H1 (cell line): ENCODE results near the gene RASGRP3. TPM values are rescaled to one million over a fixed set of nuclear protein-coding genes. Genes with fewer than 3 reads are reported as not detected.

Experiments used
- CTCF ChIA-PET: fragments of 300-600 bp; sonication (Branson Sonifier 250); formaldehyde crosslinking; loops from one replicate; lab custom pipeline; 2021; ENCODE audit not compliant: partially characterized antibody; lab: Charles Lee
- POLR2A ChIA-PET: fragments of 300-600 bp; sonication (Branson Sonifier 250); formaldehyde crosslinking; loops from one replicate; lab custom pipeline; 2021; ENCODE audit warnings: inconsistent platforms; ENCODE audit not compliant: partially characterized antibody; lab: Charles Lee
- DNase-seq, 2 experiments: peaks; one replicate each; pipeline versions ENCODE4 v3.0.0 to v3.0.0-alpha.2; 2010 to 2022; ENCODE audit warnings: low spot score in 2 of 2, low read depth in 1 of 2, mixed read lengths in 1 of 2
- FAIRE-seq: peaks from 2 replicates; lab custom pipeline; 2011; peaks lifted over from hg19 to GRCh38; lab: Jason Lieb, UNC
- H2AFZ ChIP-seq: 2 replicates; pipeline ENCODE4 v1.8.1; 2012; ENCODE audit warnings: low read length, inconsistent platforms
- H2AK5ac ChIP-seq: 2 replicates; pipeline ENCODE4 v1.6.1; 2013; ENCODE audit warnings: low read depth, low read length
- H2BK120ac ChIP-seq: replicated peaks from 2 replicates; pipeline ENCODE3; 2013; ENCODE audit warnings: low read depth, low read length, inconsistent platforms
- H2BK12ac ChIP-seq: 2 replicates; pipeline ENCODE4 v1.6.1; 2013; ENCODE audit warnings: low read depth, low read length
- H2BK15ac ChIP-seq: 2 replicates; pipeline ENCODE4 v1.6.1; 2013; ENCODE audit warnings: low read length
- H2BK20ac ChIP-seq: 2 replicates; pipeline ENCODE4 v1.6.1; 2013; ENCODE audit warnings: low read length
- H2BK5ac ChIP-seq: 2 replicates; pipeline ENCODE4 v1.6.1; 2013; ENCODE audit warnings: low read depth, low read length
- H3K14ac ChIP-seq: 2 replicates; pipeline ENCODE4 v1.6.1; 2013; ENCODE audit warnings: inconsistent platforms; ENCODE audit not compliant: insufficient read length
- H3K18ac ChIP-seq: 2 replicates; pipeline ENCODE4 v1.6.1; 2013; ENCODE audit warnings: low read length; ENCODE audit errors: extremely low read depth
- H3K23ac ChIP-seq: 2 replicates; pipeline ENCODE4 v1.6.1; 2013; ENCODE audit warnings: inconsistent platforms; ENCODE audit not compliant: insufficient read length
- H3K23me2 ChIP-seq: 2 replicates; pipeline ENCODE4 v1.6.1; 2013; ENCODE audit warnings: low read depth, low read length
- H3K27ac ChIP-seq: 2 replicates; pipeline ENCODE4 v1.6.1; 2011; ENCODE audit warnings: low read depth, low read length, inconsistent platforms
- H3K27me3 ChIP-seq, 4 experiments: replicated peaks in 1 of 4; 1 replicate in 1 of 4; 2 replicates in 3 of 4; pipeline versions ENCODE4 v1.6.1 to v1.8.1; 2011 to 2013; ENCODE audit warnings: low read length in 3 of 4, mild to moderate bottlenecking in 3 of 4, inconsistent platforms in 2 of 4, mixed read lengths in 2 of 4, moderate library complexity in 1 of 4; ENCODE audit not compliant: control insufficient read depth in 3 of 4, insufficient read depth in 3 of 4; ENCODE audit errors: extremely low read depth in 1 of 4
- H3K36me3 ChIP-seq, 4 experiments: 2 replicates each; pipeline versions ENCODE4 v1.6.1 to v1.8.1; 2011 to 2013; ENCODE audit warnings: mild to moderate bottlenecking in 4 of 4, low read length in 3 of 4, moderate library complexity in 2 of 4, control low read depth in 1 of 4, inconsistent platforms in 1 of 4; ENCODE audit not compliant: insufficient read depth in 4 of 4, control insufficient read depth in 2 of 4
- H3K4ac ChIP-seq: replicated peaks from 2 replicates; pipeline ENCODE3; 2013; ENCODE audit warnings: low read length, low read depth, mixed read lengths, inconsistent platforms; ENCODE audit not compliant: insufficient read length
- H3K4me1 ChIP-seq, 4 experiments: replicated peaks in 1 of 4; 1 replicate in 1 of 4; 2 replicates in 3 of 4; pipeline versions ENCODE4 v1.6.1 to v1.8.1; 2011 to 2013; ENCODE audit warnings: low read length in 3 of 4, inconsistent platforms in 2 of 4, mixed read lengths in 1 of 4; ENCODE audit not compliant: insufficient read depth in 4 of 4, control insufficient read depth in 3 of 4
- H3K4me2 ChIP-seq, 2 experiments: 2 replicates each; pipeline versions ENCODE4 v1.6.1 to v1.8.1; 2011 to 2013; ENCODE audit warnings: low read depth in 2 of 2, low read length in 2 of 2, control low read depth in 1 of 2, inconsistent platforms in 1 of 2, mild to moderate bottlenecking in 1 of 2; ENCODE audit not compliant: insufficient read depth in 1 of 2
- H3K4me3 ChIP-seq, 4 experiments: fragments of 200-600, 300-600 bp in 1 of 4; sonication (generic), shearing (Covaris generic), sonication (Bioruptor Twin) in 1 of 4; 2 replicates each; pipeline versions ENCODE4 v1.5.1 to v1.8.1; 2011 to 2016; ENCODE audit warnings: low read length in 4 of 4, low read depth in 3 of 4, control low read depth in 2 of 4, inconsistent platforms in 2 of 4, mild to moderate bottlenecking in 2 of 4, mixed read lengths in 1 of 4, moderate library complexity in 1 of 4; ENCODE audit not compliant: insufficient read depth in 2 of 4; ENCODE audit errors: extremely low read depth in 1 of 4
- H3K56ac ChIP-seq: replicated peaks from 2 replicates; pipeline ENCODE3; 2013; ENCODE audit warnings: low read depth, mild to moderate bottlenecking, mixed read lengths, low read length, inconsistent platforms; ENCODE audit not compliant: insufficient read length
- H3K79me1 ChIP-seq: 2 replicates; pipeline ENCODE4 v1.6.1; 2013; ENCODE audit warnings: low read depth, low read length, control low read depth
- H3K79me2 ChIP-seq, 2 experiments: 2 replicates each; pipeline versions ENCODE4 v1.6.1 to v1.8.1; 2012 to 2013; ENCODE audit warnings: low read length in 2 of 2, mild to moderate bottlenecking in 2 of 2, inconsistent platforms in 1 of 2; ENCODE audit not compliant: insufficient read depth in 2 of 2, control insufficient read depth in 1 of 2
- H3K9ac ChIP-seq, 4 experiments: replicated peaks in 1 of 4; 1 replicate in 1 of 4; 2 replicates in 3 of 4; pipeline versions ENCODE4 v1.6.1 to v1.8.1; 2011 to 2013; ENCODE audit warnings: low read depth in 3 of 4, low read length in 3 of 4, control low read depth in 2 of 4, mild to moderate bottlenecking in 2 of 4, moderate library complexity in 2 of 4, inconsistent platforms in 1 of 4; ENCODE audit errors: extremely low read depth in 1 of 4
- H3K9me3 ChIP-seq, 2 experiments: 2 replicates each; pipeline versions ENCODE4 v1.6.1 to v1.8.1; 2012 to 2013; ENCODE audit warnings: mild to moderate bottlenecking in 2 of 2, moderate library complexity in 2 of 2, control low read depth in 1 of 2, inconsistent platforms in 1 of 2, low read depth in 1 of 2, low read length in 1 of 2, mixed read lengths in 1 of 2; ENCODE audit not compliant: insufficient read depth in 2 of 2
- H4K20me1 ChIP-seq, 2 experiments: replicated peaks in 1 of 2; 2 replicates each; pipeline versions ENCODE3 to v1.8.1; 2011 to 2013; ENCODE audit warnings: inconsistent platforms in 2 of 2, low read length in 2 of 2, mild to moderate bottlenecking in 1 of 2; ENCODE audit not compliant: insufficient read depth in 2 of 2, control insufficient read depth in 1 of 2
- H4K5ac ChIP-seq: 2 replicates; pipeline ENCODE4 v1.6.1; 2013; ENCODE audit warnings: low read length, low read depth, mixed read lengths, inconsistent platforms; ENCODE audit not compliant: insufficient read length
- H4K8ac ChIP-seq: 2 replicates; pipeline ENCODE4 v1.8.0; 2013; ENCODE audit warnings: mild to moderate bottlenecking, moderate library complexity, low read length, inconsistent platforms; ENCODE audit not compliant: insufficient read depth; ENCODE audit errors: extremely low read depth
- H4K91ac ChIP-seq: replicated peaks from 2 replicates; pipeline ENCODE3; 2013; ENCODE audit warnings: low read length, mixed read lengths, inconsistent platforms; ENCODE audit not compliant: insufficient read length
- ATF2 ChIP-seq: IDR thresholded peaks from 2 replicates; pipeline ENCODE4 v1.6.1; 2012; ENCODE audit warnings: low read length, inconsistent platforms
- BCL11A ChIP-seq, 2 experiments: IDR thresholded peaks; one replicate each; pipeline ENCODE4 v1.6.1; 2011; ENCODE audit warnings: low read depth in 2 of 2, low read length in 2 of 2, mild to moderate bottlenecking in 2 of 2
- BRCA1 ChIP-seq: IDR thresholded peaks from 2 replicates; pipeline ENCODE4 v1.6.1; 2012; ENCODE audit warnings: low read depth, low read length, improper control_type of control experiment
- E2F6 ChIP-seq: IDR thresholded peaks from 2 replicates; pipeline ENCODE4 v1.6.1; 2012; ENCODE audit warnings: inconsistent platforms
- EZH2 ChIP-seq: fragments of 200-600 bp; sonication (generic); IDR thresholded peaks from 2 replicates; pipeline ENCODE4 v1.7.1; 2012; ENCODE audit warnings: low read depth, mild to moderate bottlenecking, moderate library complexity, low read length, inconsistent platforms; ENCODE audit not compliant: severe bottlenecking
- POLR2A ChIP-seq, 2 experiments: IDR thresholded peaks; 1 replicate in 1 of 2; 2 replicates in 1 of 2; pipeline ENCODE4 v1.6.1; 2011; ENCODE audit warnings: low read depth in 2 of 2, low read length in 2 of 2, mild to moderate bottlenecking in 2 of 2; ENCODE audit errors: control extremely low read depth in 1 of 2
- POLR2AphosphoS5 ChIP-seq: IDR thresholded peaks from 2 replicates; pipeline ENCODE4 v1.6.1; 2011; ENCODE audit warnings: low read depth, low read length
- RAD21 ChIP-seq, 2 experiments: IDR thresholded peaks in 1 of 2; conservative IDR thresholded peaks in 1 of 2; 2 replicates each; pipeline ENCODE4 v1.6.1; 2011; ENCODE audit warnings: low read depth in 2 of 2, low read length in 2 of 2, improper control_type of control experiment in 1 of 2, inconsistent platforms in 1 of 2, mild to moderate bottlenecking in 1 of 2, moderate library complexity in 1 of 2
- SIX5 ChIP-seq: IDR thresholded peaks from 2 replicates; pipeline ENCODE4 v1.6.1; 2011; ENCODE audit warnings: mild to moderate bottlenecking, low read depth, low read length
- USF2 ChIP-seq: IDR thresholded peaks from 2 replicates; pipeline ENCODE4 v1.6.1; 2011; ENCODE audit warnings: low read length, improper control_type of control experiment
- WGBS, 2 experiments: shearing (Covaris generic) in 1 of 2; methylation state at CpG; one replicate each; pipeline versions ENCODE4 v1.1.6 to v1.1.7; 2013 to 2015; ENCODE audit warnings: low lambda C conversion rate in 2 of 2, mixed read lengths in 2 of 2, inconsistent platforms in 1 of 2, low coverage in 1 of 2, missing lambda C conversion rate in 1 of 2; ENCODE audit not compliant: insufficient replicate concordance in 2 of 2, insufficient coverage in 1 of 2, insufficient read length in 1 of 2; ENCODE audit errors: extremely low coverage in 1 of 2, missing lambda C conversion rate in 1 of 2; 5-methylcytosine and 5-hydroxymethylcytosine counted together
- polyA plus RNA-seq, 7 experiments: library from polyadenylated mRNA; depleted of rRNA in 3 of 7; stranded (reverse) in 5 of 7; unstranded in 2 of 7; fragments of >200 nt in 5 of 7; fragments of 200-250 nt in 2 of 7; gene quantifications; 1 replicate in 5 of 7; 2 replicates in 1 of 7; 4 replicates in 1 of 7; pipeline versions ENCODE4 v1.2.1 to v1.2.3, GENCODE V29; 2011 to 2013; ENCODE audit warnings: missing spikeins in 2 of 7, mixed read lengths in 2 of 7
- total RNA-seq: library from RNA; stranded (reverse); fragmentation: NEBNext Ultra II Directional; extraction: Animal tissue kit (Norgen Biotek cat#: 25700); gene quantifications from 2 replicates; pipeline ENCODE4 v1.2.1, GENCODE V29; 2021

Gene RASGRP3
- total and polyA plus RNA-seq, 2 of the 8 experiments (the other 6 are each of a cell fraction or from before 2014, with no cell fraction given), result 0.06 TPM; not detected in 1

- H2BK120ac ChIP-seq, result no peak overlapping the region
- H3K4me1 ChIP-seq, result peaks cover 0 to 4% (median 0%) of the 10 kb centered on the region in 4 experiments; a peak in 2 of 7 replicates
- H2BK12ac ChIP-seq, result no peak overlapping the region
- H3K14ac ChIP-seq, result no peak overlapping the region
- peaks cover 0 to 46% of the 10 kb centered on the region in 2 experiments; a peak in 2 of 4 replicates for H3K79me2 ChIP-seq
- H3K4me3 ChIP-seq, result no peak overlapping the region
- no peak overlapping the region for H3K18ac ChIP-seq
- no peak overlapping the region for H3K27ac ChIP-seq
- no peak overlapping the region for H2BK5ac ChIP-seq
- H3K9me3 ChIP-seq, result no peaks in the 10 kb centered on the region
- no peak overlapping the region for H2AFZ ChIP-seq
- H4K91ac ChIP-seq, result no peak overlapping the region
- no peak overlapping the region for H4K5ac ChIP-seq
- H2BK15ac ChIP-seq, result no peak overlapping the region
- 82% methylated on average over 3 of the region's 3 CpGs; no CpG with 5 or more reads in 1 of the 2 experiments for WGBS, 2 experiments
- CTCF ChIA-PET, result interaction anchor here (0.6 kb wide), 1 partner anchor 199 kb away, joined by 3 read pairs; no protein-coding TSS in a partner anchor
- H4K8ac ChIP-seq, result no peak overlapping the region
- H4K20me1 ChIP-seq, result no peaks in the 10 kb centered on the region
- no peak overlapping the region for H3K9ac ChIP-seq
- no peak overlapping the region for H2BK20ac ChIP-seq
- no peak overlapping the region for H3K23ac ChIP-seq
- POLR2A ChIA-PET, result interaction anchor here (1.2 kb wide), 1 partner anchor 20 kb away, joined by 3 read pairs; no protein-coding TSS in a partner anchor
- no peak overlapping the region for H2AK5ac ChIP-seq
- peaks cover 0 to 47% (median 21%) of the 10 kb centered on the region in 4 experiments; a peak in 6 of 8 replicates for H3K36me3 ChIP-seq
- H3K4ac ChIP-seq, result no peak overlapping the region
- FAIRE-seq (no peak), DNase-seq (no peak)
- H3K4me2 ChIP-seq, result no peak overlapping the region
- H3K27me3 ChIP-seq, result no peaks in the 10 kb centered on the region
- no peak overlapping the region for H3K56ac ChIP-seq
- H3K79me1 ChIP-seq, result peaks cover 2% of the 10 kb centered on the region; the same call in 1 of the 2 replicates
- H3K23me2 ChIP-seq, result peaks cover 10% of the 10 kb centered on the region
- TF ChIP-seq RAD21 (IDR thresholded peaks at IDR 0.05 in 1 of 2, conservative IDR thresholded peaks at IDR 0.05 in 1 of 2; ENCODE audit: low read depth in 2 of 2, low read length in 2 of 2) (no peak), USF2 (no peak), SIX5 (no peak), E2F6 (no peak), BCL11A (IDR thresholded peaks at IDR 0.05; ENCODE audit: low read depth in 2 of 2, low read length in 2 of 2) (no peak), ATF2 (no peak), EZH2 (no peak), POLR2AphosphoS5 (no peak), BRCA1 (no peak), POLR2A (IDR thresholded peaks at IDR 0.05; ENCODE audit: control extremely low read depth in 1 of 2, low read depth in 2 of 2, low read length in 2 of 2) (no peak)
These were observed 118.9 kb downstream of the RASGRP3 start for GRCh38 chr2:33595385-33595784.
